SK-N-MC (cell line): ENCODE data around the gene RNF121.

Source experiments
- DNase-seq: peaks from one replicate; pipeline ENCODE4 v3.0.0-alpha.2; 2011; ENCODE audit warnings: low read depth, low spot score
- H3K27ac ChIP-seq: fragments of 200-600 bp; sonication (generic); 2 replicates; pipeline ENCODE4 v1.5.1; 2016; ENCODE audit warnings: mixed run types
- H3K36me3 ChIP-seq: fragments of 200-600 bp; sonication (generic); 2 replicates; pipeline ENCODE4 v1.6.1; 2017; ENCODE audit warnings: antibody characterized with exemption, low read length, mixed read lengths; ENCODE audit not compliant: insufficient read depth
- H3K4me3 ChIP-seq: fragments of 200-600 bp; sonication (generic); 2 replicates; pipeline ENCODE4 v1.5.1; 2016
- H3K9ac ChIP-seq: fragments of 200-600 bp; sonication (generic); 2 replicates; pipeline ENCODE4 v1.8.0; 2017; ENCODE audit warnings: mixed run types, mixed read lengths; ENCODE audit not compliant: insufficient read length
- H3K9me3 ChIP-seq: fragments of 200-600 bp; sonication (generic); 2 replicates; pipeline ENCODE4 v1.6.1; 2017; ENCODE audit warnings: low read depth, mild to moderate bottlenecking, antibody characterized with exemption, low read length, moderate library complexity, mixed read lengths
- EZH2 ChIP-seq: fragments of 200-600 bp; sonication (generic); IDR thresholded peaks from one replicate; pipeline ENCODE4 v1.6.1; 2017; ENCODE audit warnings: antibody characterized with exemption
- FOXP2 ChIP-seq: optimal IDR thresholded peaks from 2 replicates; pipeline ENCODE3; 2011; ENCODE audit warnings: mild to moderate bottlenecking, moderate library complexity; ENCODE audit not compliant: insufficient read depth; ENCODE audit errors: extremely low read length, control extremely low read depth
- POLR2AphosphoS5 ChIP-seq: IDR thresholded peaks from 2 replicates; pipeline ENCODE4 v1.6.1; 2012; ENCODE audit warnings: mild to moderate bottlenecking, low read depth, low read length, borderline replicate concordance

Gene RNF121

DNA sequence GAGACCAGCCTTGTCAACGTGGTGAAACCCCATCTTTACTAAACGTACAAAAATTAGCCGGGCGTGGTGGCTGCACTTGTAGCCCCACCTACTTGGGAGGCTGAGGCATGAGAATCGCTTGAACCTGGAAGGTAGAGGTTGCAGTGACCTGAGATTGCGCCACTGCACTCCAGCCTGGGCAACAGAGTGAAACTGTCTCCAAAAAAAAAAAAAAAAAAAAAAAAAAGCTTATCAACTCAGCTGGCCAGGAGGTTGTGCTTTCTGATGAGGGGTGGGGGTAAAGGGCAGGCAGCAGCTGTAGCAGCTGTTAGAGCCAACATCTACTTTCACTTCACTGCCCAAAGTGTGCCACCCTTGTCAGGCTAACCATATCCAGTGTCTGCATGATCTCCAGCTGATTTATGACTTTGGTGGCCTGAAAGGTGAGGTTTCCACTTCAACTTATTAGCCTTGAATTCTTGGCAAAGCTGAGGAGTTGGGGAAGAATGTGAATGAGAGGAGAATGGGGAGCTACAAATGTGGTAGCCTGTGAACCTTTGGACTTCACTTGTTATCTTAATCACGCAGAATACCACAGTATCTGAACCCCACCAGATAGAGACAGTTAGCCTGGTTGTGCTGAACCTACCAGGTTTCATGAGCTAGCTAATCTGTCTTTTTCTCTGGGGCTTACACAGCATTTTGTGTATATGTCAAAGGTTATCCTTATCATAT lies 19.6 kb downstream of the RNF121 start:
- TF ChIP-seq POLR2AphosphoS5, result no peak
- no peak for TF ChIP-seq EZH2
- TF ChIP-seq FOXP2, result no peak
- no peak for DNase-seq
- Histone ChIP-seq H3K4me3 (no peak overlapping the region), H3K27ac (no peak overlapping the region), H3K9ac (no peak overlapping the region), H3K9me3 (no peaks in the 10 kb centered on the region), H3K36me3 (no peaks in the 10 kb centered on the region)

DNA sequence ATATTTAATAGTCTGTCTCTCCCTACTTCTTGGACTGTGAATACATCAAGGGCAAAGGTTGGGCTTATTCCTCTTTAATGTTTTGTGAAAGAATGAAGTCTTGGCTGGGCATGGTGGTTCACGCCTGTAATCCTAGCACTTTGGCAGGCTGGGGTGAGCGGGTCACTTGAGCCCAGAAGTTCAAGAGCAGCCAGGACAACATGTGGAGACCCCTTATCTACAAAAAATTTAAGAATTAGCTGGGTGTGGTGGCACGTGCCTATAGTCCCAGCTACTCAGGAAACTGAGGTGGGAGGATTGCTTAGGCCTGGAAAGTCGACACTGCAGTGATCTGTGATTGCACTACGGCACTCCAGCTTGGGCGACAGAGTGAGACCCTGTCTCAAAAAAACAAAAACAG lies 20.2 kb downstream of the RNF121 start:
- no peaks in the 10 kb centered on the region for H3K36me3 ChIP-seq
- H3K9ac ChIP-seq, result no peak overlapping the region
- H3K27ac ChIP-seq, result no peak overlapping the region
- no peak for TF ChIP-seq FOXP2
- TF ChIP-seq EZH2, result no peak
- H3K4me3 ChIP-seq, result no peak overlapping the region
- DNase-seq, result no peak
- H3K9me3 ChIP-seq, result no peaks in the 10 kb centered on the region

DNA sequence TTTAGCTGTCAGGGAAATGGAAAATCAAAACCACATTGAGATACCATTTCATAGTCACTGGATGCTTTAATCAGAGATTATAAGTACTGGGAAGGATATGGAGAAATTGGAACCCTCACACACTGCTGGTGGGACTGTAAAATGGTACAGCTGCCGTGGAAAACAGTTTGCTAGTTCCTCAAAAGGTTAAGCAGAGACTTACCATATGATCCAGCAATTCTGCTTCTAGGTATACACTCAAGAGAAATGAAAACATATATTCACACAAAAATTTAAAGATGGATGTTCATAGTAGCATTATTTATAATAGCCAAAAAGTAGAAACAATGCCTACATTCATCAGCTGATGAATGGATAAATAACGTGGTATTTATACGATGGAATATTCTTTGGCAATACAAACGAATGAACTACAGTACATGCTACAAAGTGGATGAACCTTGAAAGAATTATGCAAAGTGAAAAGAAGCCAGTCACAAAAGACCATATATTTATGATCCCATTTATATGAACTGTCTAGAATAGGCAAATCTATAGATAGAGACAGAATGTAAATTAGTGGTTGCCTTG lies 23.0 kb downstream of the RNF121 start:
- no peak overlapping the region for H3K9ac ChIP-seq
- H3K36me3 ChIP-seq, result no peaks in the 10 kb centered on the region
- H3K27ac ChIP-seq, result no peak overlapping the region
- H3K9me3 ChIP-seq, result no peaks in the 10 kb centered on the region
- TF ChIP-seq EZH2 (no peak), FOXP2 (no peak), POLR2AphosphoS5 (no peak)
- no peak for DNase-seq
- H3K4me3 ChIP-seq, result no peak overlapping the region

- no peaks in the 10 kb centered on the region for H3K9me3 ChIP-seq
- no peak overlapping the region for H3K4me3 ChIP-seq
- H3K36me3 ChIP-seq, result peaks cover 11% of the 10 kb centered on the region; the same call in 1 of the 2 replicates
- H3K9ac ChIP-seq, result no peak overlapping the region
- TF ChIP-seq FOXP2, result no peak
- TF ChIP-seq EZH2, result no peak
- no peak for TF ChIP-seq POLR2AphosphoS5
- H3K27ac ChIP-seq, result no peak overlapping the region
- no peak for DNase-seq
Observed at GRCh38 chr11:71955898-71956456, 27.1 kb downstream of the RNF121 start.

- Histone ChIP-seq H3K36me3 (peaks cover 32% of the 10 kb centered on the region), H3K9ac (no peak overlapping the region), H3K9me3 (no peaks in the 10 kb centered on the region), H3K27ac (peak overlapping the region; percentile 75; the same call in 1 of the 2 replicates), H3K4me3 (no peak overlapping the region)
- TF ChIP-seq FOXP2 (no peak), POLR2AphosphoS5 (no peak), EZH2 (no peak)
- no peak for DNase-seq
Observed at GRCh38 chr11:71962428-71963038, 33.7 kb downstream of the RNF121 start.

DNA sequence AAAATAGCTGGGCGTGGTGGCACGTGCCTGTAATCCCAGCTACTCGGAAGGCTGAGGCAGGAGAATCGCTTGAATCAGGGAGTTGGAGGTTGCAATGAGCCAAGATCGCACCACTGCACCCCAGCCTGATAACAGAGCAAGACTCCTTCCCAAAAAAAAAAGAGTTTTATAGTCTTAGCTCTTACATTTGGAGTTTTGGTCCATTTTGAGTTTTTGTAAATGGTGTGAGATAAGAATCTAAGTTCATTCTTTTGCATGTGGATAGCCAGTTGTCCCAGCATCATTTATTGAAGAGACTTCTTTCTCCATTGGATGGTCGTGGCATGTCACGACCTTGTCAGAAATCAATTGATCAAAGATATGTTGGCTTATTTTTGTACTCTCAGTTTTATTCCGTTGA lies 34.6 kb downstream of the RNF121 start:
- H3K9me3 ChIP-seq, result no peaks in the 10 kb centered on the region
- DNase-seq, result no peak
- H3K4me3 ChIP-seq, result no peak overlapping the region
- H3K27ac ChIP-seq, result no peak overlapping the region
- peaks cover 37% of the 10 kb centered on the region for H3K36me3 ChIP-seq
- no peak overlapping the region for H3K9ac ChIP-seq
- TF ChIP-seq POLR2AphosphoS5 (no peak), EZH2 (no peak), FOXP2 (no peak)

GRCh38 chr11:71964641-71965040 lies 35.8 kb downstream of the RNF121 start:
- DNase-seq, result no peak
- no peak overlapping the region for H3K4me3 ChIP-seq
- H3K9ac ChIP-seq, result no peak overlapping the region
- no peak overlapping the region for H3K27ac ChIP-seq
- H3K36me3 ChIP-seq, result peaks cover 41% of the 10 kb centered on the region
- TF ChIP-seq EZH2, result no peak
- no peak for TF ChIP-seq FOXP2
- TF ChIP-seq POLR2AphosphoS5, result no peak
- no peaks in the 10 kb centered on the region for H3K9me3 ChIP-seq

DNA sequence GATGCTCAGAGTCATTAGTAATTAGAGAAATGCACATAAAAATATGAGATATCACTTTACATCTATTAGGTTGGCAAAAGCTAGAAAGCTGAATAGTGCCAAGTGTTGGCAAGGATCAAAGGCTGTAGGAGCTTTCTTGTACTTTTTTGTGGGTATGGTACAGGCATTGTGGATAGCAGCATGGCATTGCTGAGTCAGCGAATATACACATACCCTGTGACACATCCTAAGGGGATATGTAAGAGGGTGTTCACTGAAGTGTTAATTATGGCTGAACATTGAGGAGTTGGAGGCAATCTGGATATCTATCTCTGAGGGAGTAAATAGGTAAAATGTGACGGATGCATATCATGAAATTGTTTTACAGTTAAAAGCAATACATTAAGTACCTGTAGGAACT lies 42.8 kb downstream of the RNF121 start:
- Histone ChIP-seq H3K36me3 (peaks cover 28% of the 10 kb centered on the region), H3K4me3 (no peak overlapping the region), H3K9me3 (no peaks in the 10 kb centered on the region), H3K27ac (no peak overlapping the region), H3K9ac (no peak overlapping the region)
- no peak for TF ChIP-seq FOXP2
- TF ChIP-seq POLR2AphosphoS5, result no peak
- no peak for TF ChIP-seq EZH2
- DNase-seq, result no peak
